ENCODE measurements around the gene PTPN2.
A peak's percentile ranks its signal among the peaks of the same experiment; 100 is the strongest.

PTPN2 gene

DNA sequence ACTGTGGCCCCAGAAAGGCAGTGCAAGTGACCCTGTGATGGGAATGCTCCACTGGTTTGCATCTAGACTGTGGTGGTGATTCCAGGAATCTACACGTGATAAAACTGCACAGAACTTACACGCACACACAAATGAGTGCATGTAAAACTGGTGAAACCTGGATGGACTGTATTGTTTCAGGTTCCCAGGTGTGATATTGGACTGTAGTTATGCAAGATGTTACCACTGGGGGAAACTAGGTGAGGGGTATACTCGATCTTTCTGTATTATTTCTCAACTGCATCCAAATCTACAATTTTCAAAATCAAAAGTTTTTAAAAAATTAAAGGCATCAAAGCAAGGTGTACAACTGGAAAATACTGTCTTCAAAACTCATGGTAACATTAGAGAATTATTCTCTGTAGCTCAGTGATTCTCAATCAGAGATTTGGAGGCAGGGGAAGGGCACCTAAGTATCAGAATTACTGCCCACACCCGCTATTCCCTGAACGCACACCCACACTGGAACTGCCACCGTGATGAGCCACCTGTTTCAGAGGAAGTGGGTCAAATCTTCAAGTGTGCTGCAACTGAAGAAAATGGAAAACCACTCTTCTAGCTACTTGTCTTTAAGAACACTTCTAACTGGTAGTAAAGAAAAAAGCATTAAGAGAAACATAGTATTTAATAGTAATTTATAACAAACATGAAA is 26.7 kb downstream of the PTPN2 start:
- no peak for DNase-seq

- DNase-seq, result no peak
These were observed 28.1 kb downstream of the PTPN2 start for GRCh38 chr18:12855916-12856315.

DNA sequence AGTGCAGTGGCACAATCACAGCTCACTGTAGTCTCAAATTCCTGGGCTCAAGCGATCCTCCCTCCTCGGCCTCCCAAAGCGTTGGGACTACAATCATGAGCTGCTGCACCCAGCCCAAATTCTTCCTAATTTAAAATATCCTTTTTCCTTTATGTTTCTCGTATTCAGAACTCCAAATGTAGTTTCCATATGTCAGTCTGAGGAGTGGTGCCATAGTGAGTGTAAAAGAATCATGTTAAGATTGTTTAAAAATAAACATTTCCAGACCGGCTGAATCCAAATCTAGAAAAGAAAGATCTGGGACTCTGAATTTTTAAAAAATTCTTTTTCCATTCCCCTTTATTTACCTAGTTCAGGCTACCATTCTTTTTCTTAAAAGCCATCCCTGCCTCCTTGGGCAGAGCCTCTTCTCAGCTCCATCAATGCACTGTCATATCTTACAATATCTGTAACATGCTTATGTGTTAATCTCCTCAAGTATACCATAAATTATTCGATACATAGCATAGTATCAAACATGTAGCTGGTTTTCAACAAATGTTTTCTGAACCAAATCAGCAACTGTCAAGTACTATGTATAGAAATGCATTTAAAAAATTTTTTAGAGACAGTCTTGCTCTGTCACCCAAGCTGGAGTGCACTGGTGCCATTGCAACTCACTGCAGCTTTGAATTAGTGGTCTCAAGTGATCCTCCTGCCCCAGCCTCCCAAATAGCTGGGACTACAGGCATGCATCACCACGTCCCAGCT is 31.3 kb downstream of the PTPN2 start:
- no peak for DNase-seq

GRCh38 chr18:12851716-12852115 is 32.3 kb downstream of the PTPN2 start:
- peak; percentile 49 for DNase-seq

DNA sequence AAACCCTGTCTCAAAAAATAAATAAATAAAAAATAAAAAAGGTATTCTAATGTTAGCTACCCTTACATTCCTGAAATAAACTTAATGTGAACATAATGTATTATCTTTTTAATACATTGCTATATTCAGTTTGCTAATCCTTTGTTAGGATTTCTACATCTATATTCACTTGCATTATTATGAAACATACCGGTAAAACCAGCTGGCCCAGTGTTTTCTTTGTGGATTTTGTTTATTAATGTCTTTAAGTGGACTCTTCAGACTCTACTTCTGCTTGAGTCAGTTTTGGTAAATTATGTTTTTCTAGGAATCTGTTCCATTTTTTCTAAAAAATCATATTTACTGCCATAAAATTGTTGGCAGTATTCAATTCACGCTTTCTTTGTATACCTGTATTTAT is 34.5 kb downstream of the PTPN2 start:
- no peak for DNase-seq

GRCh38 chr18:12848405-12848804 is 35.6 kb downstream of the PTPN2 start:
- no peak for DNase-seq

DNA sequence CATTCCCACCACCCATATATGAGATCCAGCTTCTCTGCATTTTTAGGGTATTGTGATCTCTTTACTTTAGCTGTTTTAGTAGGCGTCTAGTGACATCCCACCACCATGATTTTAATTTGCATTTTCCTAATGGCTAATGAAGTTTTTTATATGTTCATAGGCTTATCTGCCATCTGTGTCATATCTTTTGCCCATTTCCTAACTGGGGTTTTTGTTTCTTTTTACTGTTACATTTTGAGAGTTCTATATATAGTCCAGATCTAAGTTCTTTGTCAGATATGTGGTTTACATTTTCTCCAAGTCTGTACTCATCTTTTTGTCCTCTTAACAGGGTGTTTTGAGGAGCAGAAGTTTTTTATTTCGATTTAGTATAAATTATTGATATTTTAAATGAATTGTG is 39.6 kb downstream of the PTPN2 start:
- no peak for DNase-seq

DNA sequence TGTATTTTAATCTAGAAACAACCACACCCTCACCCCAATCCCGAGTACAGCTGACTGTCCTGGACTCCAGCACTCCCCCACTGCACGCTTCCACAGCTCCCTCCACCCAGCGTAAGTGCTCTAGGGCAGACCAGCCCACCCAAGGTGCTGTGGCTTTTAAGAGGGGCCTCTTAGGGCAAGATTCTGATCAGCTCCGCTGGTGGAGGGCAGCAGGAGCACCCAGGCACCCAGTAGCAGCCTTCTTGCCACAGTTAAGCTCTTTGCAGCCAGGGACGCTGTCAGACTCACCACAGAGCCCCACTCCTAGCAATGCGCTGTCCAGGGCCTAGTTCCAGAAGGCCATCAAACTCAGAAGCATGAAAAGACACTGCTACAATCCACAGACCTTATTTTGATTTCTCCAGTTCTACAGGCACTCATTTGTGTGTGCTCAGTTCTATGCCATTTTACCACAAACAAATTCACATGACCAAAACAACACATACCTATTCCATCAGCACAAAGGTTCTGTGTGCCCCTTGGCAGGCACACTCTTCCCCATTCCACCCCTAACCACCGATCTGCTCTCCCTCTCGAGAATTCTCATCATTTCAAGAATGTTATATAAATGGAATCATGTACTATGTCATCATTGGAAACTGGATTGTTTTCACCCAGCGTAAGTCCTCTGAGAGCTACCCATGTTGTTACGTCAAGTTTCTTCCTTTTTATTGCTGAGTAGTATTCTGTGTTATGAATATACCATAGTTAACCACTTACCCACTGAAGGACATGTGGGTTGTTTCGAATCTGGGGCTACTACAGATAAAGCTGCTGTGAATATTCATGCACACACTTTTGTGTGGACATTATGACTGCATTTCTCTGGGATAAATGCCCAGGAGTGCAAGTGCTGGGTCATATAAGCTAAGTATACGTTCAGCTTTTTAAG is 40.4 kb downstream of the PTPN2 start:
- DNase-seq, result no peak

DNA sequence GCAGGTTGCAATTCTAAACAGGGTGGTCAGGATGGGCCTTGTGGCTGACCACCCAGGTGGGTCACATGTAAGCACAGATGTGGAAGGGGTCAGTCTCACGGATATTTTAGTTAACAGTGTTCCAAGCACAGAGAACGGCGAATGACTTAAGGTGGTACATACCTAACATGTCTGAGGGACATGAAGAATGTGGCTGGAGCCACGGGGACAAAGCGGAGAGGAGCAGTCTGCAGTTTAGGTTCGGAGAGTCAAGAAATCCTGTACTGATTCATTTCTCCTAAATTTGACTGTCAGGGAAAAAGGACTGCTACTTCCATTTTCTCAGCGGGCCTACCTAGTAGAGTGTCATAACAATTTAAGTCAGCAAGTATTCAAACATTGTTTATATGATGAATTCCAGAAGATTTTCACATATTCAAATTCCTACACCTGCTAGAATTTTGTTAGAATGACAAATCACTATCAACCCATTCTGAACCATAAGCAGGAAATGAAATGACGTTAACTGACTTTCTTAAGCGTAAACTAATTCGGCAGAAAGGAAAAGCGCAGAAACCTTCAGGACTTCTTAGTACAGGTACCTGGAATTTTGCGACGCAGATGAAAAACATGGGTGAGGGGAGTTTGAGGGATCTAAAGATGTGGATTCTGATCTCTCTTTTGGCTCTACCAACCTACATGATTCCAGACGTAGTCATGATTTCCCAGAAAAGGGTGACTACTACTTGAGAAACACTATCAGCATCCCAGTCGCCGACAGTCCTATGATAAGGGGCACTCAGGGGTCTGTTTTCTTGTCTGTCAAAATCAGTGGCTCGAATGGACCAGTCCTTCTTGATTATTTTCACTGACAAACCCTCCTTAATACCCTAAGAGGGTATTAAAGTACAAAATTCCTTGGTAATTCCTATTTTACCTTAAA is 41.3 kb downstream of the PTPN2 start:
- DNase-seq, result no peak

GRCh38 chr18:12841070-12841469 is 43.0 kb downstream of the PTPN2 start:
- no peak for DNase-seq

- no peak for DNase-seq
These were observed 43.7 kb downstream of the PTPN2 start for GRCh38 chr18:12840382-12840781.

- DNase-seq, result no peak
These were observed 44.4 kb downstream of the PTPN2 start for GRCh38 chr18:12839526-12840196.

DNA sequence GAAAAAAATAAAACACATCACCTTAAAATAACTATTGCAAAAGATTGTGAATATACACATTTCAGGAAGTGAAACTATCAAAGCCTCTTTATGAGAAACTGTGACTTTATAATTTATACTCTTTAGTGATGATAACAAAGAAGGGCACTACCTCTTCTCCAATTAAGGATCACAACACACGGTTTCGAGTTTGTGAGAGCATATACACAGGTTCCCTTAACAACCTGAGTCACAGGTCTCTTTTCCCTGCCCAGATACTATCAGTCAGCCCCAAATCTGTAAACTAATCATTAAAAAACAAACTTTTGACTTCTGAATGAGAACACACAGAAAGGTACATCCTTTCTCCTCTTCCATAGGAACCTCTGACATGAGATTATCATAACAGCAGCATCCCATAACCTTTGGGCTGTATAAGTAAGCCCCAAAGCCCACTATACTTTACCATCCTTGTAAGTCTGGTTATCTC is 44.9 kb downstream of the PTPN2 start:
- DNase-seq, result no peak

- peak; percentile 51 for DNase-seq
These were observed 45.8 kb downstream of the PTPN2 start for GRCh38 chr18:12838178-12838634.

GRCh38 chr18:12837747-12838146 is 46.3 kb downstream of the PTPN2 start:
- DNase-seq, result no peak

- no peak for DNase-seq
These were observed 47.5 kb downstream of the PTPN2 start for GRCh38 chr18:12836551-12836950.

DNA sequence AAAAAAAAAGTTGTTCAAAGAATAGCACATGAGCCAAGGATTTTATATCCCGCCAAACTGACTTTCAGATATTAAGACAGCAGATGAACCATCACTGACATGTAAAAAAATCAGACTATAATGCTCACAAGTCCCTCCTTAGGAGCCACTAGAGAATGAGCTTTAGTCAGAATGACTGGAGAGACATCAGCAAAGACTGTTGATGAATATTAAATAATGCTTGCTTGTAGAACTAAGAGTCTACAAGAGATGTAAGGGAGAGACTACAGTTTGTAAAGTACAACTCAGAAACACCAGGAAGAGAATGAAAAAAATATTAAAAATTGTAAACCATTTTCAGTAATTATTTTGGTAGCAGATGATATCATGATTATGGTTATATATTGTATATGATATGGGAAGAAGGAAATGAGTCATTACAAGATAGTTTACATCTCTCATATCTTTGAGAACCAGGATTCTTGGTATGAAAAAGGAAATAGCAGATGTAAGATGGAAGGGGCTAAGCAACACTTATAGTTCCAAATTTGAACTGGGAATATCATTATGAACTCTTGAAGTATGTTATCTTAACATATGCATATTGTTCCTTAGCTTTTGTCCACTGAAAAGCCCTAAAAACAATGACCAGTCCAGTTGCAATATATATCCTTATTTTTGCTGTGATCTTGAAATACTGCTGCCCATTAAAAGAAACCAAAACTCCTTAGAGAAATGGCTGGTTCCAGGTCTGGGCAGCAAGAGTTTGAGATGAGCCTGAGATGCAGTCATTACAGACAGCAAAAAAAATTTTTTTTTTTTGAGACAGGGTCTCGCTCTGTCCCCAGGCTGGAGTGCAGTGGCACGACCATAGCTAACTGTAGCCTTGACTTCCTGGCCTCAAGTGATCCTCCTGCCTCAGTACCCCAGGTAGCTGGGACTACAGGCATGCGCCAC is 55.7 kb downstream of the PTPN2 start:
- no peak for DNase-seq

- DNase-seq, result no peak
These were observed 56.4 kb downstream of the PTPN2 start for GRCh38 chr18:12827588-12827987.

DNA sequence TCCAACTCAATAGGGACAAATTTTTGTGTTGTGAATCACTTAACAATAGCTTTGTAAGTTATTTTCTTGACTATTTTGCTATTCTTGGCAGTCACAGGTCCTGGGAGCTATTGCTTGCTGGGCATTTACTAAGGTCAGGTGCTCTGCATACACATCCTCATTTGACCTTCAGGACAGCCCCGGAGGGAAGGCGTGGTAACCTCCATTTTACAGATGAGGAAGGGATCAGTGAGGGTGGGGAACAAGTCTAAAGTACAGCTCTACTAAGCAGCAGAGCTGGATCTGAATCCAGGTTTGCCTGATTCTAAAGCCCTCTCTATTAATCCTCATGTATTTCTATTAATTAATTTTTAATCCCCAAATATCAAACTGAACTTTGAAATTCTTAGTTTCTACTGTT is 58.8 kb downstream of the PTPN2 start:
- no peak for DNase-seq

- DNase-seq, result no peak
These were observed 60.1 kb downstream of the PTPN2 start for GRCh38 chr18:12823892-12824291.
